ENCODE measurements around the gene LRRIQ4.
A peak's percentile ranks its signal among the peaks of the same experiment; 100 is the strongest.

The LRRIQ4 gene

DNA sequence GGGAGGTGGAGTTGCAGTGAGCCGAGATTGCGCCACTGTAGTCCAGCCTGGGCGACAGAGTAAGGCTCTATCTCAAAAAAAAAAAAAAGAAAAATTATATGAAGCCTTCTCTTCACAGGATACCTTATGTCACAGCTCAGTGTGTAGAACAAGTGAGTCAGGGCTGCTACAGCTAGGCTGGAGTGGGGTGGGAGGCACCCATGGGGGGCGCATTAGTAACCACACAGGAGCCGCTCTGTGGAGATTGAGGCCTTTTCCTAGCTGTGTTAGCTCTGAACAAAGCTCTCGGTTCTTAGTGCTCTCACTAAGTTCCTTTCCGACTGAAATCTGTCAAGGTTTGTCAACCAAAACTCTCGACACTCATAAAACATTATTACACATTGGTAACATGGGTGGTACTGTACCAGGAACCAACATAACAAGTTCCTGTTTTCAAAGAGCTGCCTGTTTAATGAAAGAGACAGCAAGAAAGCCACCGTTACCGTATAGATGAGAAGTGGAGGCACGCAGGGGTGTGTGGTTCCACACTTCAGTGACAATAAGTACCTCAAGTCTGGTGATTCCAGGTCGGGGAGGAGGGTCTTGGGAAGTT is 52.6 kb downstream of the LRRIQ4 start:
- H3K4me3 ChIP-seq (ENCODE audit: low read length): no peak overlapping the region
- no peaks in the 10 kb centered on the region for H3K27me3 ChIP-seq (ENCODE audit: control insufficient read depth, low read length)
- H3F3A ChIP-seq (ENCODE audit: control insufficient read depth, insufficient read depth): no peaks in the 10 kb centered on the region
- H3K4me2 ChIP-seq (ENCODE audit: low read length): peak overlapping the region; percentile 2; the same call in 1 of the 2 replicates
- H3K79me2 ChIP-seq (ENCODE audit: control insufficient read depth, low read length): no peaks in the 10 kb centered on the region
- TF ChIP-seq CTCF (IDR thresholded peaks at IDR 0.05; ENCODE audit: low read depth, low read length, poor library complexity, severe bottlenecking): peak; percentile 17
- no peak for TF ChIP-seq EZH2phosphoT487 (IDR thresholded peaks at IDR 0.05; ENCODE audit: borderline replicate concordance, low read length)
- H3K36me3 ChIP-seq (ENCODE audit: control insufficient read depth, low read length): no peaks in the 10 kb centered on the region
- H3K4me1 ChIP-seq (ENCODE audit: control insufficient read depth, low read length): peaks cover 44% of the 10 kb centered on the region
- H3K9me3 ChIP-seq (ENCODE audit: control insufficient read depth, insufficient read depth, low read length): no peaks in the 10 kb centered on the region
- H4K20me1 ChIP-seq (ENCODE audit: control insufficient read depth, insufficient read depth, low read depth, low read length): no peaks in the 10 kb centered on the region
- H3K9me2 ChIP-seq (replicated peaks; ENCODE audit: control insufficient read depth, low read length): no peaks in the 10 kb centered on the region
- no peak overlapping the region for H3K27ac ChIP-seq (ENCODE audit: low read depth, low read length)

- no peaks in the 10 kb centered on the region for H3F3A ChIP-seq (ENCODE audit: control insufficient read depth, insufficient read depth)
- no peaks in the 10 kb centered on the region for H3K9me2 ChIP-seq (replicated peaks; ENCODE audit: control insufficient read depth, low read length)
- no peaks in the 10 kb centered on the region for H4K20me1 ChIP-seq (ENCODE audit: control insufficient read depth, insufficient read depth, low read depth, low read length)
- no peaks in the 10 kb centered on the region for H3K79me2 ChIP-seq (ENCODE audit: control insufficient read depth, low read length)
- no peak overlapping the region for H3K4me2 ChIP-seq (ENCODE audit: low read length)
- no peaks in the 10 kb centered on the region for H3K36me3 ChIP-seq (ENCODE audit: control insufficient read depth, low read length)
- H3K4me3 ChIP-seq (ENCODE audit: low read length): no peak overlapping the region
- no peaks in the 10 kb centered on the region for H3K9me3 ChIP-seq (ENCODE audit: control insufficient read depth, insufficient read depth, low read length)
- H3K27me3 ChIP-seq (ENCODE audit: control insufficient read depth, low read length): no peaks in the 10 kb centered on the region
- TF ChIP-seq EZH2phosphoT487 (IDR thresholded peaks at IDR 0.05; ENCODE audit: borderline replicate concordance, low read length): no peak
- TF ChIP-seq CTCF (IDR thresholded peaks at IDR 0.05; ENCODE audit: low read depth, low read length, poor library complexity, severe bottlenecking): no peak
- H3K4me1 ChIP-seq (ENCODE audit: control insufficient read depth, low read length): peaks cover 42% of the 10 kb centered on the region
- no peak overlapping the region for H3K27ac ChIP-seq (ENCODE audit: low read depth, low read length)
Observed at GRCh38 chr3:169867584-169868210, 55.0 kb downstream of the LRRIQ4 start.

GRCh38 chr3:169868369-169868768 is 55.7 kb downstream of the LRRIQ4 start:
- Histone ChIP-seq H3K4me1 (ENCODE audit: control insufficient read depth, low read length) (peaks cover 36% of the 10 kb centered on the region), H3K4me3 (ENCODE audit: low read length) (no peak overlapping the region), H3K4me2 (ENCODE audit: low read length) (no peak overlapping the region), H4K20me1 (ENCODE audit: control insufficient read depth, insufficient read depth, low read depth, low read length) (no peaks in the 10 kb centered on the region), H3K9me2 (replicated peaks; ENCODE audit: control insufficient read depth, low read length) (no peaks in the 10 kb centered on the region), H3K79me2 (ENCODE audit: control insufficient read depth, low read length) (no peaks in the 10 kb centered on the region), H3K27me3 (ENCODE audit: control insufficient read depth, low read length) (no peaks in the 10 kb centered on the region), H3K27ac (ENCODE audit: low read depth, low read length) (no peak overlapping the region), H3F3A (ENCODE audit: control insufficient read depth, insufficient read depth) (no peaks in the 10 kb centered on the region), H3K36me3 (ENCODE audit: control insufficient read depth, low read length) (no peaks in the 10 kb centered on the region), H3K9me3 (ENCODE audit: control insufficient read depth, insufficient read depth, low read length) (no peaks in the 10 kb centered on the region)
- TF ChIP-seq CTCF (IDR thresholded peaks at IDR 0.05; ENCODE audit: low read depth, low read length, poor library complexity, severe bottlenecking) (no peak), EZH2phosphoT487 (IDR thresholded peaks at IDR 0.05; ENCODE audit: borderline replicate concordance, low read length) (no peak)

Data from DOHH2 (cell line).